NCI-H2107 treated with DMSO at 0.1 percent for 48 hours (cell line): ENCODE measurements around the gene GNAO1.

Experiments used
- DNase-seq: peaks from one replicate; lab custom pipeline; 2025; ENCODE audit not compliant: unreplicated experiment; lab: John Stamatoyannopoulos, UW

The GNAO1 gene

DNA sequence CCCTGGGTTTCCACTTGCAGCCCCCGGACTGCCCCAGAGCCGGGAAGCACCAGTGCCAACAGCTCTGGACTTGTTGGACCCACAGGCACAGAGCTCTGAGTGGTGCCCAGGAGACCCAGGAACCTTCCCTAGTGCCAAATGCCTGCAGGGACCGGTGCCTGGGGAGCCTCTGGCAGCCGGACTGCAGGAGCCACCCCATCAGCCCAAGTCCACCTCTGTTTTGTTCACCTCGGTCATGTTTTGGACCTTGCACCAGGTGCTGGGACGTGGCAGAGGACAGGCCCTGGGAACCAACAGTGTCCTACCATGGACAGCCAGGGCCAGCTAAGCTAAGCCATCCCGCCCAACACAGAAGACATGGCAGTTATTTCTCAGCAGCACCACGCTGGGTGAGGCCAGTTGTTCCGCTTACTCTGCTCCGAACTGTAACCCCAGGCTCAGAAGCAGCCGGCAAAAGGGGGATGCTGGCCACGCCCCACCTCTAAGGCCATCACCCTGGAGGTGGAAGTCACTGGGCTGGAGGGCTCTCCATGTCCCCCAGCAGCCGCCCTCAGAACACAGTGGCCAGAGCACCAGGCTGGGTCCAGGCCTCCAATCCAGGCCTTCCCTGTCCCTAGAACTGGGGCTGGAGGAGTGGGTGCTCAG, 154.2 kb downstream of the GNAO1 start:
- DNase-seq: no peak

DNA sequence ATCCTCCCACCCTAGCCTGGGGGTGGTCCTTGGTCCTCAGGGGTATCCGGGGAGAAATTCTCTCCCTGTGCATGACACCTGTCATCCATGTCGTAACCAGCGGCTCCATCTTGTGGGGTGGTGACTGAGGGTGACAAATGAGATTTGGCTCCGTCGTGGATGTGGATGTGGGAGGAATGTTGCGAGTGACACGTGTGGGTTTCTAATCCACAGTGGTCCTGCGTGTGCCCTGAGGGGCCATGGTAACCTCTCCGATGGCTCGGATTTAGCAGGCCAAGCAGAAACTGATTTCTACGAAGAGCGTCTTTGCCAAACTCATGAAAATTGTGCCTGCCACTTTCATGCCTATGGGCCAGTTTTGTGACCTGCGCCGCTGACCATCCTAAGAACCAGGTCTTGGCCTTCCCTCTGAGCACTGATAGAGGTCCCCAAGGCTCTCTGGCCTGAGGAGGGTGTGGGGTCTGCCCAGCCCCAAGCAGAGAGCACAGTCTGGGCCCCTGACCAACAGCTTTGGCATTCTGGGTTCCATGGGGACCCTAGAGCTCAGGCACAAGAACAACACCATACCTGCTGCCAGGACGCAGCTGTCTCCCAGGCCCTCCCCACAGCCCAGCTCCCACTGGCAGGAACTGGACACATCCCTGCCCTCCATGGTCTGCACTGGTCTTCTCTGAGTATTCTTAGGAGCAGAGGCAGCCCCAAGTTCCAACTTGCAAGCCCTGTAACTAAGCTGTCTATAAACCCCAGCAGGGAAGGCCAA, 155.0 kb downstream of the GNAO1 start:
- DNase-seq: no peak

DNA sequence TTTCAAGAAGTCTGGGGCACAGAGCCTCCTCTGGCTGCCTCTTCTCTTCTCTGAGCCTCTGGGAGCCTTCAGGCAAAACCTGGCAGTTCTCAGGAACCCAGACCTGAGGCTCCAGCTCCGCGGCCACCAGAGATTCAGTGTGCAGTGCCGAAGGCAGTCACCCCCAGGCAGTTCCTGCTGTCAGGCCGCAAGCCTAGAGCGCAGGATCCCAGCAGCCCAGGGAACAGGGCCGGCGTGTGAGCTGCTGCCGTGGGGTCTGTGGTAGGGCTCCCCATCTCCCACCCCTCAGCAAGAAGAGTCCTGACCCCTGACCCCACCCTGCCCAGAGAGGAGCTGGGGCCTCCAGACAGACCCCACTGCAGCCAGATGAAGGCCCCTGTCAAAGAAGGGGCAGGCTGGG, 155.9 kb downstream of the GNAO1 start:
- no peak for DNase-seq

DNA sequence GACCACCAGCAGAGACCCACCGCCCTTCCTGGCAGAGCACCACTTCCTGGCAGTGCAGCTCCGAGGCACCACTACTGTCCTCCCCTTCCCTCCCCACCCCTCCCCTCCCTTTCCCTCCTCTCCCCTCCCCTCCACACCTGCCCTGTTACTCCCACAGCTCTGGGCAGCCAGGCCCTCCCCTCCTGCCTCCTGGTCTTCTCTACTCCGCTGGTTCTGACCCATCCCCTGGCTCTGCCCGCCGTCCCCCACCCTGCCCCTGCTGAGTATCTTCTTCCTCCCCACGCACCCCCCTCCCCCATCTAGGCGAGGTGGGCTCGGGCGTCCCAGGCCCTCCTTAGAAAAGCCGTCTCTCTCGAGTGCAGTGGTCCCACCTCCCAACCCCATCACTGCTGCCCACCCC, 156.4 kb downstream of the GNAO1 start:
- no peak for DNase-seq

DNA sequence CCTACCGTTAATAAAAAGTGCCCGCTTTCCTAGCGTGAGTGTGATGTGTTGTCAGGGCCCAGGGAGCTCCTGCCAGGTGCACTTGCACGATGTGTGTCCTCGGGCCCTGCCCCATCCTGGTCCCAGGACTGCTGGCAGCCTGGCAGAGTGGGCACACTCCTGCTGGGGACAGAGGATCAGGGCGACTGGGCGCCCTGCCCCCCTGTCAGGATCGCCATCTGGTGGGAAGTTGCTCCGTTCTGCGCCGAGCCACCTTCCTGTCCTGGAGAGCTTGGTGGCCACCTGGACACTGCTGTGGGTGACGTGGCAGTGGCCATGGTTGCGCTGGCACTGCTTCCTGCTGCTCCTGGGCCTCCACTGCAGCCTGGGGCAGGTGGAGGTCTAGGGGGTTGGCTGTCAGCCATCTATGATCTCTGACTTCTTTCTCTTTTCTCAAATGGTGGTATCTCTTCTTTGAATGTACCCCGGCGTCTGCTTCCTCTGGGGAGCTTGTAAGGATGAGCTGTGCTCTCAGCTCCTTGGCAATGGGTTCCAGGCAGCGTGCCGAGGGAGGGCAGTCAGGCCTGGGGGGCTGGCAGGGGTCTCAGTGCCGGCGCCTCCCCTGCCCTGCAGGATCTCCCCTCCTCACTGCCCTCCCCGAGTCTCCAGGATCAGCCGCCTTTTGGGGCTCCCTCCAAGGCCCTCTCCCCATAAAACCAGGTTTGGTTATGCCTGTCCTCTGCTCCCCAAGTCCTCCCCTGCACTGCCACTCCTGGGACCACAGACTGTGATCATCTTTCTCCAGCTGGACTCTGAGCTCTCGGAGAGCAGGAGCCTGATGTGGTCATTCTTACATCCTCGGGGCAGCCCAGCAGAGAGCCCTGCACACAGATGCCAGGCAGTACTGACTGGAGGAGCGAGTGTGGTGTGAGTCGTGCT, 157.1 kb downstream of the GNAO1 start:
- DNase-seq: no peak

DNA sequence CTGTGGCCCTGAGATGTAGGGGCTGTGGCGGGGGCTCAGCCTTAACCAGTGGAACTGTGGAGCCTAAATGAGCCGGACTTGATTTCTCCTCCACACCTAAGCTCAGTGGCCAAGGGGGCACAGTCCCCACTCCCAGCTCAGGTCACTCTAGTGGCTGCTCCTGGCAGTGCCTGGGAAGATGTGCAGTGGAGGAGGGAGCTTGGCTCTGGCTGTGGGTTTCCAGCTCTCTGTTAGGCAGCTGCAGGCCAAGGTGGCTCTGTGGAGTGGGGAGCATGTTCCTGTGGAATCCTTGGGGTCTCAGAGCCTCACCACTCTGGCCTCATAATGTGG, 157.8 kb downstream of the GNAO1 start:
- no peak for DNase-seq

DNA sequence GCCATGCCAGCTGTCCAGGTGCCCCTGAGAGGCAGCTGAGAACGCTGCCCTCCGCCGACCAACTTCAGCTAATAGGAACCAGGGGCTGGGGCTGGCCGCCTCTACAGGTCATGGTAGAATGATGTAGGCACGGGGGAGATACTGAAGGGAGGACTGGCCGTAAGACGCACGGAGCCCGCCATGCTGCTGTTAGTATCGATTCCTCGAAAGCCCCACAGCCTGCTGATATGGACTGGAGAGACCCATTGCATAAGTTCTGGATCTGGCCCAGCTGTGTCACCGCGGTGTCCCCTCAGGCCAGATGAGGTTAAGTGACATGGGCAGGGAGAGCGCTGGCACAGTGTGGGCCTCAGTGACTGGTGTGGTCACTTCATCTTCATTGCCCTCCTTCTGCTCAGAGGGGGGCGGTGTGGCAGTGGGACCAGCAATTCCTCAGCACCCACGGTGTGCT, 158.4 kb downstream of the GNAO1 start:
- no peak for DNase-seq

DNA sequence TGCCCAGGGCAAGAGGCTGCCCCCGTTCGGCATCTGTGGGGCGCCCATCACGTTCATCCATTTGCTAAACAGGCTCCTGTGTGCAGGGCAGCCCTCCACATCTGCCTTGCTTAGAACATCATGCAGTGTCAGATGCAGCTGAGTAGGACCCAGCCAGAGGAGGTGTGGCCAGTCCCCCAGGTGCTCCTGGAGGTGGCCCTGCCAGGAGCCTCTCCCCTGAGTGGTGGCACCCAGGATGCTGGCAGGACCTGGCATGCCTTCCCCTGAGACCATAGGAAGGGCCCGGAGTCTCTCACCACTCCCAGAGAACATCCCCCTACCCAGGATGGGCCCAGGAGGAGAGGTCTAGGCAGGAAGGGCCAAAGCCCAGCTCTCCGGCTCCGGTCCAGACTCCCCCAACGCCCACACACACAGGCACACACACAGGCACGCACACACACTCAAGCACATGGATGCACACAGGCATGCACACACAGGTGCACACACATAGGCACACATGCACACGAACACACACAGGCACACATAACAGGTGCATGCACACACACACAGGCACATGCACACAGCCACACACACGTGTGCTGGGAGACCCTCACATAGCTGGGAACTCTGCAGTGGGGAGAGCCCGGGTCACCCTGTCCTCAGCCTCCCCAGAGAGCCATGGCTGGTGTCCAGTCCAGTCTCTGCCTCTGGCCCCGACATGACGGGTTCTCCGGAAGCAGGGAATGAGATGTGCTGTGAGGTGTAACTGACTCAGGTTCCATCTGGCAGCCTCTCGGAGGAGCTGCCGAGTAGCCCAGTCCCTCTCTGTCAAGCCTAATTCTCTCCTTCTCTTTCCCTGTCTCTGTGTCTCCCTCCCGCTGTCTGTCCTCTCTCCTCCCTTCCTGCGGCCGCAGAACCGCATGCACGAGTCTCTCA, 159.5 kb downstream of the GNAO1 start:
- DNase-seq: no peak

DNA sequence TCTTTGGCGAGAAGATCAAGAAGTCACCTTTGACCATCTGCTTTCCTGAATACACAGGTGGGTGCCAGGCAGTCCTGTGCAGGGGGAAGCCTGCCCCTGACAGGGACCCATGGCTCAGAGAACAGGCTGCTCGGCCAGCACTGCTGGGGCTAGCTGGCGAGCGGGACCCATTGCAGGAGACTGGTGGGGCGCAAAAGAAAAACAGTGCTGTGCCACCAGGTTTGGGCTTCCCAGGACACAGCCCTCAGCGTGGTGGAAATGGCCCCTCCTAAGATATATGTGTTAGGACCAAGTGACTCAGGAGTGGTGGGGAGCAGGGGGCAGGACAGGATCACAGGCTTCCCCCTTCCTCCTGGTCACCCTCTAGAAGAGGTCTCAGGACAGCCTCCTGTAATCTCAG, 160.2 kb downstream of the GNAO1 start:
- DNase-seq: no peak

DNA sequence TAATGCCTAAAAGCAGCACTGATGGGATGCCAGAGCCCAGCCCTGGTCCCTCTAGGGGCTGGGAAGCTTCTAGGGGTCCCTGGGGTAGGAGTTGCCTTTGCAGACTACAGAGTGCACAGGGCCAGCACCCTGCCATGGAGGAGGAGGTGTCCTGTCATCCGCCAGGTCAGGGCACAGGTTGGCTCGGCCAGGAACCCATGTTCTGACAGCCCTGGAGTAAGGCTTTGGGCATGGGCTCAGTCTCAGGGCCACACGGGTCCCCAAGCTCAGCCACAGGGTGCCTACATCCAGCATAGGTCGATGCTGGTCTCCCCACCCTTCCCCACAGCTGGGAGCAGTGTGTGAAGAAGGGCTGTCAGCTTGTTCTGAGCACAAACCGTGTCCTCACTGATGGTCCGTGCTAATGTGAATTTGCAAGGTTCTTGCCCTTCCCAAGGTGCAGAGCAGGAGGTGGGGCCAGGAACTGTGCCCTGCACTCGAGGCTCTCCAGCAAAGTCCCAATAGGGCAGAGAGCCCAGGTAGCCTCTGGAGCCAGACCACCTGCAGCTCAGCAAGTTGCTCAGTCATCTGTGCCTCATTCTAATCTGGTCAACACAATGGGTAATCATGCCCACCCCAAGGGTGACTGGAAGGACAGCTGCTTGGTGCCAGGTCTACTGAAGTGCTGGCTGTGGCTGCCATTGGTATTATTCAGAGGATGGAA, 161.2 kb downstream of the GNAO1 start:
- no peak for DNase-seq

DNA sequence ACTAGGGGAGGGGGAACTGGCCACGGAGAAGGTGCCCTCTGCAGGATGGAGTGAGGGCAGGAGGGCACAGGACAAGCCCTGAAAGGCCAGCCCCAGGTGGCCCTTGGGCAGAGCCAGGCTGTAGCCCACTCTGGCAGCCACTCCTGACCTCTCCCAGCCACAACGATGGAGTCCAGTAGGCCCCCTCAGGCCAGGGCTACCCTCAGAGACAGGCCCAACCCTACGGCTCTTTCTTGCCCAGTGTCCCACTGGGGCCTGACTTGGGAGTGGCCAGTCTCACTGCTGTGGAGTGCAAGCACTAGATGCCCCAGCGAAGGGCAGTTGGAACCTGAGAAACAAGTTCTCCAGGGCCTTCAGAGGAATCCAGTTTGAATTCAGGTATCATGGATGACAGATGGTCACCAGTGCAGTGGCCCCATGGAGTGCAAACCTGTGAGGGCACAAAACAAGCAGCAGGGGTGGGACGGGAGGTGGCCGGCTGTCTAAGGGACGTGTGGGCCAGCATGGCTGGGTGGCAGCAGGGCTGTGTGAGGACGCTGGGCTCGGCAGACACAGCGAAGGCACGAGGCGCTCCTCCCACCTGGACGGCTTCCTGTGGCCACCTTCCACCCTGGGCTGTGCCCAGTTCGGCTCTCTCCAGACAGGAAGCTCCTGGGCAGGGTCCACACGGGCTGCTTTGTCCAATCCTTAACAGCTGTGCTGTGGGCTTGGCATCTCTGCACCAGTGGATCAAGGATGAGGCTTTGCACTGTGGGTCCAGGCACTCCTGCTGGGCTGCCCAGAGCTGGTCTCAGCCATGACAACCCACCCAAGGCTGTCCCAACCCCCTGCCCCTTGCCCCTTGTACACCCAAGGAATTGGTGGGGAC, 162.0 kb downstream of the GNAO1 start:
- no peak for DNase-seq

DNA sequence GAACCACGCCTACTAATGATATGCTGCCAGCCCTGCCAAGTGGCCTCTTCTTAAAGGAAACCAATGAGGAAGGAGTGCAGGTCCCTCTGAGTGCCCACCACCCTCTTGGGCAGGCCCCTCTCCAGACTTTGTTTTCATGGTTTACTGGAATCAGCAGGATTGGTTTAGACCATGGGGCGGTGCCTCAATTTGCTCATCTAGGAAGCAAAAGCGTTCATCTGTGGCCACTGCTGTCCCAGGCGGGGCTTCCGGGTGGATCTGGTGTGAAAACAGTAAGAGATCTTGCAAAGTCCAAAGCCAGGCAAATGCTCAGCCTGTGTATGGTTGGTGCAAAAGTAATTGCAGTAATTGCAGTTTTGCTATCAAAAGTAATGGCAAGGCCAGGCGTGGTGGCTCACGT, 162.7 kb downstream of the GNAO1 start:
- DNase-seq: no peak

DNA sequence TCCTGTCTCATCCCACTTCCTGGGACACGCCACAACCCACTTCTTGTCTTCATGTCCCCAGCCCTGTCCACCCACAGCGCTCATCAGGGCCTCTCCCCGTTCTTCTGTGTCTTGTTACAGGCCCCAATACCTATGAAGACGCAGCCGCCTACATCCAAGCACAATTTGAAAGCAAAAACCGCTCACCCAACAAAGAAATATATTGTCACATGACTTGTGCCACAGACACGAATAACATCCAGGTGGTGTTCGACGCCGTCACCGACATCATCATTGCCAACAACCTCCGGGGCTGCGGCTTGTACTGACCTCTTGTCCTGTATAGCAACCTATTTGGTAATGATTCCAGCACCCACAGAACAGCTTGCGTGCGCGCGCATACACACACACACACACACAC, 163.5 kb downstream of the GNAO1 start:
- DNase-seq: no peak

DNA sequence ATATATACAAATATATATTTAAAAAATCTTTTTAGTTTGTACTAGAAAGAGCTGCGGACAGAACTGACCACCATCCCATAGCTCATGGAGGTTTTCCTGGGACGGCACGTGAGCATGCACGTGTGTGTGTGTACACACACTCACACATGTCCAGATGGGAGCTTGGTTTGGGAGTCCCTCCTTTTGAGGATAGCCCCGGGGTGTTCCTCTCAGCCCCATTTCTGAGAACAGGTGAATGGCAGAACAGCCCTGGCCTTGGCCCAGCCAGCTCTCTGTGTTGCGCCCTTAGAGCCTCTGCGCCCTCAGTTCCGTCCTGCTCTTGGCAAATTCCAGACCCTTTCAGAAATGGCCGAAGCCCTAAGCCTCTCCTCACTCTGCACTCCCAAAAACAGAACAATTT, 163.9 kb downstream of the GNAO1 start:
- no peak for DNase-seq

DNA sequence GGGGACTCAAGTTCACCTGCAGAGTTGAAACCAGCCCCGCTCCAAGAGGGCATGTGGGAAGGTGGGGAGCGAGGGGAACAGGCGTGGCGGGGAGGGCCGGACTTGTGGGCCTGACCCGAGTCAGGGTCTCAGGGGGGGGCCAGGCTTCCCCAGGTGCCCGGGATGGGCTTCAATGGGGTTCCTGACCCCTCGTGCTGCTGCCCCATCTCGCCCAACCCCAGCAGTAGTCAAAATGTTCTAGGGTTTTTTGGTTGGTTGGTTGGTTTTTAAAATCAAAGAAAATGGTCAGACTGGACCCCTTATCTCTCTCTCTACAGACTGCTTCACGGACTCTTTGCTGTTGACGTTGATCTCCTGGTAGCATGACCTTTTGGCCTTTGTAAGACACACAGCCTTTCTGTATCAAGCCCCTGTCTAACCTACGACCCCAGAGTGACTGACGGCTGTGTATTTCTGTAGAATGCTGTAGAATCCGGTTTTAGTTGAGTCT, 164.5 kb downstream of the GNAO1 start:
- no peak for DNase-seq

DNA sequence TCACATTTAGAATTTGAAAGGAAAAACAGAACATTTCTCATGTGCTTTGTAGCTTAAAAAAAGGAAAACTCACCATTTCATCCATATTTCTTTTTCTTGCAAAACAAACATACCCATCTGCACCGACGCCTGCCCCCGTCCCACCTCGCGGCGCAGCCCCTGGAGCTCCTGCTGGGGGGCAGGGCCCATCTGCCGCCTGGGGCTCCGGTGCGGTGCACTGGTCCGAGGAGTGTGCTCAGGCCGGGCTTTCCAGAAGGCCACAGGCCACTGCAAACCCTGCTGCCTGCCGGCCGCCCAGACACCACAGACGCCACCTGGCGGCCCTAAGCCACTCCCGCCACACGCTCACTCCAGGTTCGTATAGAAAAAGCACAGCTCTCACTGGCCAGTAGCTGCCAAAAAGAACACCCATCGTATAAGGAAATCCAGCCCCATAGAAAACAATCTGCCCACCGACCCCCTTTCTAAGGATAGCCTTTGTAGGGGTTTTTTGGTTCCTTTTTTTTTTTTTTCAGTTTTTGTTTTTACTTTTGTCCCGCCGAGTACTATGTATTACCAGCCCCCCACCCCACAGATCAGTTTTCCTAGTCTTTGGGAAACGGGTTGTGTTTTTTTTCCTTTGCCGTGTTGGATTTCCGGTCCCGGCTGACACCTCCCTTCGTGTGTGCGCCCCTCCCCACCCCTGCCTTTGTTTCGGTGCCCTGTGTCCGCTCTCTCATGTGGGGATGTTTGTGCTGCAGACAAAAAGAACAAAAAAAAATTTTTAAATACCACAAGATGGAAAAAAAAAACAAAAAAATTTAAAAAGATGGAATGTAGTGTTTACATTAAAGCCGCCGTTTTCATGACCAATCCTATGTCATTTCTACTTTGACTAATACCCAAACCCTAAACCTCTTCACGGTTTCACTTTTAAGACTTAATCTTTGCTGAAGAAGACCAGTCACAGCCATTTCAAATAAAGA, 165.3 kb downstream of the GNAO1 start:
- DNase-seq: peak; percentile 16

DNA sequence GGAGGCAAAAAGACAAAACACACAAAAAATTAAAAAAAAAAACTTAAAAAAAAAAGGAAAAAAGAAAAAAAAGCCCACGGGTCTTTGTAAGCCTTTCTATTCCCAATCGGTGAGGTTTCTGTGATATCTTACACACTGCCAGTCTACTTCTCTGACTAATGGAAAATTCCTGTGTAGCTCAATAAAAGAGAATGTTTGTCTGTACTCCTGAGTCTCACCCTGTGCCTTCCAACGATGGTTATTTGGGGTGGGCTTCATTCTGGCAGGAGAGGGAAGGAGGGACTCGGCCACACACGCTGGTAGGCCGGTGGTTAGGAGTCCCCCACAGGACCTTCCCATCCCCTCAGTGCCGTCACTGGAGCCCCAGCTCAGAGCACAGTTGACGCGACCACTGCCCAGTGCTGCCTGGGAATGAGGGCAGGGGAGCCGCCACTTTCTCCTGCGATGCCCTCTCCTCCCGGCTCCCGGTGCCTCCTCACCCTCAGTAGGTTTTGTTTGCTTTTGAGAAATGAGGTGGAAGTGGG, 166.0 kb downstream of the GNAO1 start:
- DNase-seq: no peak
